ENCODE results near the gene GTF3C2.
"Not testable (repeated sequence)": the region's sequence is repeated elsewhere in the genome, so short reads cannot be mapped to it uniquely, and the experiment has no call there.

The GTF3C2 gene

DNA sequence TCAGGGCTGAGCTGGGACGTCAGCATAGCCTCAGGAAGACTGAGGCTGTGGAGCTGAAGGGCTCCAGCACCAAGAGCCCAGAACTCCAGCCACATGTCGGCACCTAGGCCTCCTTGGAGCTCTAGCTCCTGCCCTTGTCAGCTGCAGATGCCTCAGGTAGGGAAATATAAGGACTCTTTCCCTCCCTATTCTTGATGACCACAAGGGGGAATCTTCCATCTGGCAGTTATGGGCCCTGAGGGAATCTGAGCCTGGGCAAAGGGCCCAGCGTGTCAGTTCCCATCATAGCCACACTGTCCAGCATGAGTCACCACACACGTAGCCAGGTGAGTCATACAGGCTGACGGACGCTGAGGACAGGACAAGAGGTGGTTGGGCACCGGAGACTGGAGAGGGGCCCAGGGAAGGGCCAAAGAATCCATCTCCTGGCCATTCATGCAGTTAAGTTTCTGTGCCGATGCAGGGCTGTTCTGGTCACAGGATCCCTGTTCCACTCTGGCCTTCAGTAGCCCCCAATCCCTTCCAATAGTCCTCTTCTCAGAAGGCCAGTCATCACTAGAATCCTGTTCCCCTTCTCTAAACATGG is 35.5 kb downstream of the GTF3C2 start:
- no peak for DNase-seq (ENCODE audit: low read depth)

DNA sequence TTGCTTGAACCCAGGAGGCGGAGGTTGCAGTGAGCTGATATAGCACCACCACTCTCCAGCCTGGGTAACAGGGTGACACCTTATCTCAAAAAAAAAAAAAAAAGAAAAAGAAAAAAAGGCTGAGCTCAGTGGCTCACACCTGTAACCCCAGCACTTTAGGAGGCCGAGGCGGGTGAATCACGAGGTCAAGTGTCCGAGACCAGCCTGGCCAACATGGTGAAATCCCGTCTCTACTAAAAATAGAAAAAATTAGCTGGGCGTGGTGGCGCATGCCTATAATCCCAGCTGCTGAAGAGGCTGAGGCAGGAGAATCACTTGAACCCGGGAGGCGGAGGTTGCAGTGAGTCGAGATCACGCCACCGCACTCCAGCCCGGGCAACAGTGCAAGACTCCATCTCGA is 36.7 kb downstream of the GTF3C2 start:
- DNase-seq (ENCODE audit: low read depth): not testable (repeated sequence)

DNA sequence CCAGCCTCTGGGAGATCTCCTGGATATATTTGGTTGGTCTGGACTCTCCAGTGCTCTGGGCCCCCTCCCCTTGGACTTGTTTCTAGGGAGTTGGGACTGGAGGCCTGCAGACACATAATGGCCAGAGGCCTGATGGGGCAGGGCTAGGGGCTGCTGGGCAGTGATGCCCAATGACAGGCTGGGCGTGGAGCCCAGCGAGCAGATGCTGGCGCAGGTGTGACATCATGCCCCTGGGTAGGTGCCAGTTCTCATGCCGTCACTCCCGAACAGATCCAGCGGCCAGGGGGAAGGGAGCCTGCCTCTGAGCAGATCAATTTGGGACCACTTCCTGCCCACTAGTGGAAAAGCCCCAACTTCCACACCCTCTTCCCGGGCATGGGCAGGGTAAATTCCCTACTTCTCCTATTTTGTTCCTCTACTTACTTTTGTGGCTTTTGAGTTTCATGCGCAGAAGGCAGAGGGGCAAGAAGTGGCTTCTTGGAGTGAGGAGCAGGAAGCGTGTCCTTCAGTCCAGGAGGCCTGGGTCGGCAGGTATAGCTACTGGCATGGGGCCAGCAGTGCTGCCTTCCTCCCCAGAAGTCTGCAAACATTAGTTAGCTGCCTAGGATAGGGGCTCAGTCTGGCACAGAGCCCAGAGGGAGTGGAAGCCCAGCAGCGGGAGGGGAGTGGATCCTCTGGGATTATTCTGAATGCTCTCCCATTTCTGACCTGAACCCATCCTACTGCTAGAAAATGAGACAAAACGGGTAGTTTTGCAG is 39.7 kb downstream of the GTF3C2 start:
- no peak for DNase-seq (ENCODE audit: low read depth)

DNA sequence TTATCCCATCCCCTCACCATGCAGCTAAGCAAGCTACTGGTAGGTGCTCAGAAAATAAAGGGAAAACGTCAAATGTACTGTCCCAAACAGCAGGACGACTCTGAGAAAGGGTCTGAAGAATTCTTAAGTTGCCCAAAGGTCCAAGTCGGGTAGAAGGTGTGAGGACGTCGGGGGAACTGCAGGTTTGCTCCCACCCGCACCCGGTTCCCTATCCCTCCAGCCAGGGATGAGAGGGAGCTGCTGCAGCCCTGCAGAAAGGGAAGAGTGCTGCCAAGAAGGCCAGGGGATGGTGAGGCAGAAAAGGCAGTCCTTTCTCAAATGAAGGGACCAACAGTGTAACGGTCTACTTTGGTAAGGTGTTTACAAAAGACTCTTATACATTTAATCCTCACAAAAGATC is 41.4 kb downstream of the GTF3C2 start:
- no peak for DNase-seq (ENCODE audit: low read depth)

DNA sequence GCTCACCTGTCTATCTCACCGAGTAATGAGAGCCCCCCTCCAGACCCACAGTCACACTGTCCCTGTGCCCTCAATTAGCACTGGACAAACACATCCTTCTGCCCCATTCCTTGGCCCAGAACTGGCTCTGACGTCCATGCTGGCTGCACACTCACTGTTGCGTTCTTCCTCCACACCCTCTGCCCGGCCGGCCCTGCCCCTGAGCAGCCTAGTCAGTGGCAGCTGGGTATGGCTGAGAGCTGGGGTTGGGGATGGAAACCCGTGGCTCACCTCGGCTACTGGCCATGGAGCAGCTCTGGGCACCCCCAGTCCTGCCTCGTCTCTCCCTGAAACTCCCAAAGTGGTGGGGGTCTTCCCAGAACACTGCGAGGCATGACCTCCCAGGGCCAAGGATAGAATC is 41.9 kb downstream of the GTF3C2 start:
- DNase-seq (ENCODE audit: low read depth): no peak

DNA sequence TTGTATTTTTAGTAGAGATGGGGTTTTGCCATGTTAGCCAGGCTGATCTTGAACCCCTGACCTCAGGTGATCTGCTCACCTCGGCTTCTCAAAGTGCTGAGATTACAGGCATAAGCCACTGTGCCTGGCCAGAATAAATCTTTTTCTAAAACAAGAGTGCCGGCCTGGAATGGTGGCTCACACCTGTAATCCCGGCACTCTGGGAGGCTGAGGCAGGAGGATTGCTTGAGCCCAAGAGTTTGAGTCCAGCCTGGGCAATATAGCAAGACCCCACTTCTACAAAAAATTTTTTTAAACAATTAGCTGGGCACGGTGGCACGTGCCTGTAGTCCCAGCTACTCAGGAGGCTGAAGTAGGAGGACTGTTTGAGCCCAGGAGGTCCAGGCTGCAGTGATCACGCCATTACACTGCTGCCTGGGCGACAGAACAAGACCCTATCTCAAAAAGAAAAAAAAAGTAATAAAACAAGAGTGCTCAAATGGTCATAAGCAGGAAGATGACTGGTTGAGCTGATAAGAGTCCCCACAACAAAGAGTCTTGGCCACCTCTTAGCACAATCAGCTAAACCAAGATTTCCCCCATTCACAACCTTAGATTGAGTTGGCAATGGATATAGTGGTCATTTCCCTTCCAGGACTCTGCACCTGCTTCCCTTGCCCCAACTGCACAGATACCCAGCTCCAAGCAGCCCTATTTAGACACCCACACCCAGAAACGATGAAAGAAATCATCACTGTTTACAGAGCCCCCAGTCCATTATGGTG is 42.5 kb downstream of the GTF3C2 start:
- no peak for DNase-seq (ENCODE audit: low read depth)

DNA sequence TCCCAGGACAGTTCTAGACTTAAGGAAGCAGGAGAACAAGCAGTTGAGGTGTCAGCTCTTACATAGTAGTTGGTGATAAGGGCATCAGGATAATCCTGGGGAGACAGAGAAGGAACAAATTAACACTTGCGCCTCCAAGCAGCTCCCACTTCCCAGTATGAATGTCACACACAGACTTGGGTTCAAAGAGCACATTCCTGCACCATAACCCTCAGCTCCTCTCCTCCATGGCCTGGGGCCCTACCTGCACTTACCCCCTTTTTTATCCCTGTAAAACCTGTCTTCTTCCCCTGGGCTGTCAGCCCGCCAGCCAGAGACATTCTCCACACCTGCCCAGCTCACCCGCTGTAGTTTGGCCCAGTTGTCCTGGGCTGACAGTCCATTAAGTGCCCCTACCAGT is 44.4 kb downstream of the GTF3C2 start:
- no peak for DNase-seq (ENCODE audit: low read depth)

DNA sequence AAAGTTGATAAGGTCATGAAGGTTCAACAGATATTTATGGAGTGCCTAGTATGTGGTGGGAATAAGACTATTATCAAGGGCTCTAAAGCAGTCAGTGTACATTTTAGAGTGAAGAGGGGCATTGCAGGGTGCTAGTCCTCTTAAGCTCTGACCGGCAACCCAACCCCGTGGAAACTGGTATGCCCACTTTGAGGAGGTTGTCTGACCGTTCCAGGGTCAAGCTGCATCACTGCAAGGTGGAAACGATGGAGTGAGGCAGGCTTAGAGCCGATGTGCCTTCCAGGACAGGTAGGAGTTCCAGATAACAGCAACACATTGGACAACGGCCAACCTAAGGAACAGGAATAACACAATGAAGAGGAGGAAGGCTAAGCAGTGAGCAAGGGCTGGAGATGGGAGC is 46.9 kb downstream of the GTF3C2 start:
- DNase-seq (ENCODE audit: low read depth): no peak

DNA sequence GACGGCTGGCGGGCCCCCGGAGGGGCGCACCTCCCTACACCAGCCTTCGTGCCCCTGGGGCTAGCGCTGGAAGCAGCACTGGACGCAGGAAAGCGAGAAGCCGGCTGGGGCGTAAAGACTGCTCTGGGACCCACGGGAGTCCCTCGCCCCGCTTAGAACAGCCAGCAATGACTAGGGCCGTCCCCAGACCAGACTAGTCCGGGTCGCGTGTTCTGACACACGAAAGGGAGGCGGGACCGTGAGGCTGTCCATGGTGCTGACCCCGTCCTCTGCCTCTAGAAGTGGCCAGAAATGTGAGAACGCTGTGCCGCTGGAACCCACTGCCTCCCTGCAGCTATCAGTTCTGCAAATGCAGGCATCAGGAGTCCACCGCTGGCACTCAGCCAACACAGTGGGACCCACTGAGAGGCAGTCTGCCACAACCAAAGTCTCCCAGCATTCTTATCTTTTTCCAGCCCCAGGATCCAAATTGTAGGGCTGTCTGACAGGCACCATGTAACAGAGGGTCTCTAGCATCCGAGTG is 48.1 kb downstream of the GTF3C2 start, which contains the start of gene UCN:
Gene UCN, minus strand, starts transcription at position 87 of the 523 bp plus-strand sequence. CDS start 550 bp downstream, outside the sequence.
- no peak for DNase-seq (ENCODE audit: low read depth)

DNA sequence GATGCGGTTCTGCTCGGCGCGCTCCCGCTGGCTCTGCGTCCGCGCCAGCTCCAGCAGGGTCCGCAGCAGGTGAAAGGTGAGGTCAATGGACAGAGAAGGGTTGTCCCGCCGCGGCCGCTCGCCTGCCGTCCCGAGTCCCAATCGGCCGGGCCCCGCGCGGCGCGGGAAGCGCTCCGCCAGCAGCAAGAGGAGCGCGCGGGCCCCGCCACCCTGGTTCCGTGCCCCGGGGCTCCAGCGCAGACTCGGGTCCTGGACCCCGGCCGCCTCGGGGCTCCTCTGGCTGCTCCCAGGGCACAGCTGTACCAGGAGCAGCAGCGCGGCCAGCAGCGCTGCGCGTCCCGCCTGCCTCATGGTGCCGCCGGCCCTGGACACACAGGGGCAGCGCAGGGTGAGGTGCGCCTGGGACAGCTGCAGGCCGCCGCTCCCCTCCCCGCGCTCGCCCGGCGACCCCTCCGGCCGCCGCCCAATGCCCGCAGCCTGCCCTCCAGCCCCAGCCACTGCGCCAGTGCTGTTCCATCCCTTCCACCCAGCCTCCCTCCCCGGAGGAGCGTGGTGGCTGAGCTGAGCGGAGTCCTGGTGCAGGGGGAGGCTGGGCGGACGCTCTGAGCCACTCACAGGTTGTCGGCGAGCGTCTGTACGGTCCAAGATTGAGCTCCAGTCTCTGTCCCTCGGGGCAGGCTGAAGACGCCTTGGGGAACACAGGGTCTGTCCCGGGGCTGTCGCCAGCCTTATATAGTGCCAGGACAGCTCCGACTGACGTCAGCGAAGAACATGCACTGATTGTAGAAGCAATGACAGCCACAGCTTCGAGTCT is 48.8 kb downstream of the GTF3C2 start:
- no peak for DNase-seq (ENCODE audit: low read depth)

DNA sequence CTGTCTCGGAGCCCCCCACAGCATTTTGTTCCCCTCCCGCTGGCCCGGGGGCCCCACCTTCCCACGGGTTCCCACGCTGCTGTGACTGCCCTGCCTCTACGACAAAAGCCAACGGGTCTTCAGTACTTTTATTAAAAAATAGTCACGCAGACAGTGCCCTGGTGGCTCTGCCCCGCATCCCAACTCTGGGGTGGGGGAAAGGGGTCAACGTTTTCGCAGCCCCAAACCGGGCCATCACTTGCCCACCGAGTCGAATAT is 49.3 kb downstream of the GTF3C2 start:
- DNase-seq (ENCODE audit: low read depth): no peak

DNA sequence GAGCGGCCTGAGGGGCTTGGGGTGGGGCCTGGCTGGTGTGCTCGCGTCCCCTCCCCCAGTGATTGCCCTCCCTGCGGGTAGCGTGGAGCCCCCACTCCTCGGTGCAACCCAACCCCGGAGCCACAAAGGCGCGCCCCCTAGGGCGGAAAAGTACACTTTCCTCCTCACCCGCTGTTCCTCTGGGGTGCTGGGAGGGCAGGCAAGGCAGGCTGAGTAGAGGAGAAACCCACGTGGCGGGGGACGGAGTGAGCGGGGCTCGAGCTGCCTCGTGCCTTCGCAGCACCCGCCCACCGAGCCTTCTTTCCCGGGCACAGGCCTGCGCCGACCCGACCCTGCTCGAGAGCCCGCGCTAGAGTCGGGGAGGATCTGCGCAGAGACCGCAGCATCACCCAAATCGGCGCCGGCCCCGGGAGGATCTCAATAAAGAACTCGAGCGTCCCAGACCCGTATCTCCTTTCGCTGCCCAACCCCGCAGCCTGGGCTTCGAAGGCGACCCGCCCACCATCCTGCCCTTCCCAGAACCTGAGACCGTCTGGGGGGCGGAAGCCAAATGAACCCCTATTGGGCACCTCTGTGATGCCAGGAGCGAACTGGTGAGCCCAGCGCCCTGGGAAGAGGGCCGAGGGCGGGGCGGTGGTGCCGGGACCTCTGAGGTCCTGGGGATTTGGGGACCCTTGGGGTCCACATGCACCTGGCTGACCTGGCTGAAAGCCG is 49.8 kb downstream of the GTF3C2 start:
- no peak for DNase-seq (ENCODE audit: low read depth)

DNA sequence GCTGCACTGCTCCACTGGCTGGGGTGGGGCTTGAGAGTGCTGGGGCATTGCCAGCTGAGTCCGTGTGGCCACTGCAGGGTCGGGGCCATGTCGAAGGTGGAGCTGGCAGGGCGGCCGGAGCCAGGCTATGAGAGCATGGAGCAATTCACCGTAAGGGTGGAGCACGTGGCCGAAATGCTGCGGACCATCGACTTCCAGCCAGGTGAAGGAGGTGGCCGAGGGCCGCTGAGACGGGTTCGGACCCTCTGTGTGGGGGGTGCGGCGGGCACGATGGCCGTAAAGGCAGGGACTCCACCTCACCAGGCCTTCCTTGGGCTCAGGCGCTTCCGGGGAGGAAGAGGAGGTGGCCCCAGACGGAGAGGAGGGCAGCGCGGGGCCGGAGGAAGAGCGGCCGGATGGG is 50.4 kb downstream of the GTF3C2 start:
- DNase-seq (ENCODE audit: low read depth): no peak

DNA sequence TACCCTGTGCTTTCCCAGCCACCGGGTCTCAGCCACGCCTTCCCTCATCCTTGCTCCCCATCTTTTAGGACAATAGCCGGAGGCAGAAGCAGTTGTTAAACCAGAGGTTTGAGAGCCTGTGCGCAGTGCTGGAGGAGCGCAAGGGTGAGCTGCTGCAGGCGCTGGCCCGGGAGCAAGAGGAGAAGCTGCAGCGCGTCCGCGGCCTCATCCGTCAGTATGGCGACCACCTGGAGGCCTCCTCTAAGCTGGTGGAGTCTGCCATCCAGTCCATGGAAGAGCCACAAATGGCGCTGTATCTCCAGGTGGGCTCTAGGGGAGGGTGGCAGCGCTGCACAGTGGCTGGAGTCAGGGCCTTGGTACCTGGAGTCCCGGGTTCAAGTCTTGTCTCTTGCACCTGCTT is 51.0 kb downstream of the GTF3C2 start:
- no peak for DNase-seq (ENCODE audit: low read depth)

DNA sequence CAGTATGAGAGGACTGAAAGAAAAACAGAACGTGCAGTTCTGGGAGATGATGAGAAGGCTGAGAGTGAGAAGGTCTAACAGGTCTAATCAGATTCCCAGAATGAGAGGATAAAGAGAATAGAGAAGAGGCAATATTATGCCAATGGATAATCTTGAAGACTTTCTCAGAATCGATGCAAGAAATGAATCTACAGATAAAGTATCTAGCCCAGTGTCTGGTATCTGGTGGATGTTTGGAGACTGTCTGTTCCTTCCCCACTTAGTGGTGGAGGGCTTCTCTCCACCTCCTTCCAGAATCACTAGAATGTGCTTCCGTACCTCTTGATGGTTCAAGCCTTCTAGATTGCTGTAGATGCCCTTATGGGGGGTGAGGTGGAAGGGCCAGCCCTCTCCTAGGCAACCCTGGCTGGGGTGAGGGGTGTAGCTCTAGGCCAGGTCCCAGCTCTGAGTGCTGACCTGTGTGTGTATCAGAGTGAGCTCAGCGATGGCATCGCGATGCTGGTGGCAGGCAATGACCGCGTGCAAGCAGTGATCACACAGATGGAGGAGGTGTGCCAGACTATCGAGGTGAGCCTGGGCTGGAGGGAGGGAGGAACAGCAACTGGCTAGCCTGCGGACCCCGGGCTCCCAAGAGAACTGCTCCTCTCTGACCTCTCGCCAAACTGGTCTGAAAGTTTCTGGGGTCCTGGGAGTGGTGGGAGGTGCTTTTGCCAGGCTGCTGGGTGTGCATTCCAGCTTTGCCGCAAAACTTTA is 51.9 kb downstream of the GTF3C2 start:
- DNase-seq (ENCODE audit: low read depth): no peak

DNA sequence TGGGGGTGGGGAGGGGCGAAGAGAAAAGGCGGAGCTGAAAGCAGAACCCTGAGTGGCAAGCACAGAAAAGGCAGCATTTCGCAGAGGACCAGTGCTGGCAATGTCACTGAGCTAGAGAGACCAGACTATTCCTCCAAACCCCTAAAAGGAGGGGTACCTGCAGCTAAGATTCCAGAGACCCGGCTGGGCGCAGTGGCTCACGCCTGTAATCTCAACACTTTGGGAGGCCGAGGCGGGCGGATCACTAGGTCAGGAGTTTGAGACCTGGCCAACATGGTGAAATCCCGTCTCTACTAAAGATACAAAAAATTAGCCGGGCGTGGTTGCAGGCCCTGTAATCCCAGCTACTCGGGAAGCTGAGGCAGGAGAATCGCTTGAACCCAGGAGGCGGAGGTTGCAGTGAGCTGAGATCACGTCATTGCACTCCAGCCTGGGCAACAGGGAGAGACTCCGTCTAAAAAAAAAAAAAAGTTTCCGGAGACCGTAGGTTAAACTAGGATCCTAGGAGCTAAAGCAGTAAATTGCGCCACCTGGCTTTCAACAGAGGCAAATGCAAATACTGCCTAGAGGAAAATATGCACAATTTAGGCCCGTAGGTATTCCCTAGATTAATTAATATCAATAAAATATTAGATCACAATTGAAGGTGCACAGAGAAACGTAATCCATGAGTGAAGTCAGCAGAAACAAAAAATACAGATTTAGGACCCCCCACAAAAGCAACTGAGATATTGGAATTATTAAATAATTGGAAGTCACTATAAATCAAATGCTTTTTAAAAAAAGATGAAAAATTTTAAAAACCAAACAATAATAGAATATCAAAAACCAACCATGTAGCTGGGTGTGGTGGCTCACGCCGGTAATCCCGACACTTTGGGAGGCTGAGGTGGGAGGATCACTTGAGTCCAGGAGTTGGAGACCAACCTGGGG is 53.2 kb downstream of the GTF3C2 start:
- DNase-seq (ENCODE audit: low read depth): no peak

DNA sequence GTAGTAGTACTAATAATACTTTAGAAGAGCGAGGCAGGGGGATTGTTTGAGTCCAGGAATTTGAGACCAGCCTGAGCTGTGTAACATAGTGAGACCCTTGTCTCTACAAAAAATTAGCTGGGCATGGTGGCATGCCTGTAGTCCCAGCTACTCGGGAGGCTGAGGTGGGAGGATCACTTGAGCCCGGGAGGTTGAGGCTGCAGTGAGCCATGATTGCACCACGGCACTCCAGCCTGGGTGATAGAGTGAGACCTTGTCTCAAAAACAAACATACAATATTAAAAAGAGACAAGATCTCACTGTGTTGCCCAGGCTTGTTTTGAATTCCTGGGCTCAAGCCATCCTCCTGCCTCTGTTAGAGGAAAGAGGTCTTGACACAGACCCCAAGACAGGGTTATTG is 56.0 kb downstream of the GTF3C2 start:
- DNase-seq (ENCODE audit: low read depth): not testable (repeated sequence)

DNA sequence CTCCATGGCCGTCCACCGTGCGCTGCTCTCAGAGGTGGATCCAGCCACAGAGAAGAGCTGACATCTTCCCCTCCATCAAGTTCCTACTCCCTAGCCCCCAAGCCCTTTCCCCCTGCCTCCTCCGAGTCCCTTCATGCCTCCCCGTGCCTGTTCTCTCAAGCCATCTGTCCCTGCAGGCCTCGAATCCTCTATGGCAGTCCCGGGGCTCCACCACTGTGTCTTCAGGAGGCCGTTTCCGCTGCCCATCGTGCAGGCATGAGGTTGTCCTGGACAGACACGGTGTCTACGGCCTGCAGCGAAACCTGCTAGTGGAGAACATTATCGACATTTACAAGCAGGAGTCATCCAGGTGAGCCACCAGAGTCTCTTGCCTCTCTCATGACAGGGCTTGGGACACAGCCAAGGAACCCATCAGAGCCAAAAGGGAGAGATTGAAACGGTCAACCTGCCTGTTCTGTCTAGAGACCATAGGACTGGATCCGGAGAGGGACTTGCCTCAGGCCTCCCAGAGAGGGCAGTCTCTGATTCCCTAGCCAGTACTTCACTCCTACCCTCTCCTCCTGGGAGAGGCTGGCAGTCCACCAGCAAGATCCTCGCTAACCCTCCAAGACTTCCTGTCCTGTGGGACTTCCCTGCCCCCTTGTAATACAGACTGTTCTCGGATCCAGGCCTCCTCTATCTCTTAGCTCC is 58.0 kb downstream of the GTF3C2 start:
- DNase-seq (ENCODE audit: low read depth): no peak

DNA sequence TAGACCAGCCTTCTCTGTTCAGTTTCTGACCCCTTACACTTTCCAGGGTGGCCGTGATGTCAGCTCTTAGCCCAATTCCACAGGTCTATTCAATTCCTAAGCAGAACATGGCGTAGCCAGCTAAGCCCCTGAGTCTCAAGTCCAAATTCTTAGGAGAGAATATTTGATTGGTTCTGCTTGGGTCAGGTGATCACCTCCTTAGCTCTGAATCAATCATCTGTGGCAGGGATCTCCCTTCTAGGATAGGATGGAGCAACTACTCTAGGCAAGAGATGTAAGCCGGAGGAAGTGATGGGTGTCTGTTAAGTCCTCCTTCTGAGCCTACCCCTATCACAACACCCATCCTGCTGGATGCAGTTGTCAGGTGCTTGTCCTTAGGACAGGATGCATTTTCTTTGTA is 59.4 kb downstream of the GTF3C2 start:
- DNase-seq (ENCODE audit: low read depth): no peak
